OCI-M2 (cell line): ENCODE data around the gene SCRN1.
"Not testable (repeated sequence)": the region's sequence is repeated elsewhere in the genome, so short reads cannot be mapped to it uniquely, and the experiment has no call there.

ENCODE experiments used
- DNase-seq: peaks from one replicate; lab custom pipeline; 2025; ENCODE audit not compliant: unreplicated experiment; lab: John Stamatoyannopoulos, UW

Gene SCRN1

DNA sequence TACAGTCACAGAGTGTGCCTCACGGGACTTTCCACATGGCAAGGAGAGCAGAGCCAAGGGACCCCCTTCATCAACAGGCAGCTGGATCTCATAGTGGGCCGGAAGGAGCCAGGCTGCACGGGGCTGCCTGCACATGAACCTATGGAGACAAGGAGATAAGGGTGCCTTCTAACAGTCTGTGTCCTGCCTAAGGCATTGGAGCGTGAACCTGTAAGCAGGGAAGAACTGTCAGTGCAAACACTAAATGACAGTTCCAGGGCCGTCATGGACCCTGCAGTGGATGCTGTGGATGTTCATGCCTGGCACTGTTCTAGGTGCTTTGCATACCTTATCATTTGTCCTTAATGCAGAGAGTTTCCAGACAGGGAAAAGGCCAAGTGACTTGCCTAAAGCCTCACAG is 97.4 kb downstream of the SCRN1 start:
- DNase-seq, result no peak

DNA sequence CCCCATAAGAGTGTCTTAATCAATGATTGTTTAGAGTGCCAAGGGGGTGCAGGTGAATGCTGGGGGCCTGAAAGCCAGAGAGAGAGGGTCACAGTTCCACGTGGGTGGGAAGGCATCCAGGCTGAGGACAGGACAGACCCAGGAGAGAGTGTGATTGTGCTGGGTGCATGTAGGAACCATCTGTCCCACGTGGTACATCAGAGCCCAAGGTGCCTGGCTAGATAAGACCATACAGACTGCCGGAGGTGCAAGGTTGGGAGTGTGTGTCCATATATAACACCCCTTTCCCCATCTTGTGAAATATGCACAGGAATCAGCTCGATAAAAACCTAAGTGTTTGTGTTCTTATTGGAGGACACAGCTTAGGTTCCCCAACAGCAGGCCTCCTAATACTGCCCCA is 97.8 kb downstream of the SCRN1 start:
- DNase-seq, result no peak

DNA sequence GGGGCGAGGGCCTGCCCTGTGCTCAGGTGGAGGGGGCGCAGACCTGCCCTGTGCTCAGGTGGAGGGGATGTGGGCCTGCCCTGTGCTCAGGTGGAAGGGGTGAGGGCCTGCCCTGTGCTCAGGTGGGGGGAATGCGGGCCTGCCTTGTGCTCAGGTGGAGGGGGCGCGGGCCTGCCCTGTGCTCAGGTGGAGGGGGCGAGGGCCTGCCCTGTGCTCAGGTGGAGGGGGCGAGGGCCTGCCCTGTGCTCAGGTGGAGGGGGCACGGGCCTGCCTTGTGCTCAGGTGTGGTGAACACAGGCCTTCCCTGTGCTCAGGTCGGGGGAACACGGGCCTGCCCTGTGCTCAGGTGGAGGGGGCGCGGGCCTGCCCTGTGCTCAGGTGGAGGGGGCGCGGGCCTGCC is 98.8 kb downstream of the SCRN1 start:
- DNase-seq, result not testable (repeated sequence)

GRCh38 chr7:29890251-29890650 is 99.3 kb downstream of the SCRN1 start:
- DNase-seq, result no peak

DNA sequence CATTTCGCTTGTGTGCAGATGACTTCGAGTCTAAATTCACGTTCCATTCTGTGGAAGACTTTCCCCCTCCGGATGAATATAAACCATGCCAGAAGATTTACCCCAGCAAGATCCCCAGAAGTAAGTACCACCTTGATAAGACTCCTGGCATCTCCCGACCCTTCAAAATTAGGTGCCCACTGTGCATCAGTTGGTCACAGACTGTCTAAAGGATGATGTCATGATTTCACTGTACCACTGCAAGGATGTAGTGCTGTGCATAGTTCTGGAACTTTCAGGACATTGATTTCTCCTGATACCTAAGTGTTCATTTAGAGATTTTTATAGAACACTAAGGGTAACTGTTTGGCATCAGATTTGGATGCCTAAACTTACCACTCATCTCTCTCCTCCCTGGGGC is 100.3 kb downstream of the SCRN1 start:
- DNase-seq, result no peak

DNA sequence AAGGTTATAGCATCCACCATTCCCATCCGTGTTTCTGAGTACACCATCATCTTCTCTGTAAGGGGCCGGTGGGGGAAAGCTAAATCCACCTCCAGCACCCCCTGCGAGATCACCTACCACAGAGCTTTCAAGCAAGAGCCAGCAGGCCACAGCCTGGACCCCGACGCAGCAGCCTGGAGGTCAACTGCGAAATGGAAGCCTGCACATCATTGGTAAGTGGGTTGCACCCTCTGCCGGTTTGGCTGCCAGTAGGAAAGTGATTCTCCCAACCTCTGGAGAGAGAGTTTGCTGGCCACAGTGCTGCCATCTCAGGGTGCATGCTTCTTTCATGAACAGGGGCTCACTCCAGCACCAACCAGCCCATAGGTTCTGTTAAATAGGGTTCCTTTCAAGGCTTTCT is 101.6 kb downstream of the SCRN1 start:
- DNase-seq, result no peak

DNA sequence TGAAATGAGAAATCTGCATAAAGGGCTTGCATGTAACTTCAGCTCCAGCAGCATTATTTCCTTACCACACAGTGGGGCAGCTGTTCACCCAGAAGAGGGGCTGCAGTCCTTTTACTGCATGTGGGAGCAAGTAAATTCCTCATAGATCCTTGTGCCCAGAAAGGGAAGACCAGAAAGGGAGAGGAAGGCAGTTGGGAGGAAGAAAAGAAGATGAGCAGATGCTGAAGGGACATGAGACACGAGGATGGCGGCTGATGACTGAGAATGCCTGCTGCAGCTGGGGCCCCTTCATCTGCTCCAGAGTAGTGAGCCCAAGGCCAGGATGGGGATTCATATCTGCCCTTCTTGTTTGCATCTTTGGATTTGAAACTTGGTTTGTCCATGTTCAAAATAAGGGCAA is 102.8 kb downstream of the SCRN1 start:
- DNase-seq, result no peak

- no peak for DNase-seq
These were observed 104.0 kb downstream of the SCRN1 start for GRCh38 chr7:29885626-29886025.

DNA sequence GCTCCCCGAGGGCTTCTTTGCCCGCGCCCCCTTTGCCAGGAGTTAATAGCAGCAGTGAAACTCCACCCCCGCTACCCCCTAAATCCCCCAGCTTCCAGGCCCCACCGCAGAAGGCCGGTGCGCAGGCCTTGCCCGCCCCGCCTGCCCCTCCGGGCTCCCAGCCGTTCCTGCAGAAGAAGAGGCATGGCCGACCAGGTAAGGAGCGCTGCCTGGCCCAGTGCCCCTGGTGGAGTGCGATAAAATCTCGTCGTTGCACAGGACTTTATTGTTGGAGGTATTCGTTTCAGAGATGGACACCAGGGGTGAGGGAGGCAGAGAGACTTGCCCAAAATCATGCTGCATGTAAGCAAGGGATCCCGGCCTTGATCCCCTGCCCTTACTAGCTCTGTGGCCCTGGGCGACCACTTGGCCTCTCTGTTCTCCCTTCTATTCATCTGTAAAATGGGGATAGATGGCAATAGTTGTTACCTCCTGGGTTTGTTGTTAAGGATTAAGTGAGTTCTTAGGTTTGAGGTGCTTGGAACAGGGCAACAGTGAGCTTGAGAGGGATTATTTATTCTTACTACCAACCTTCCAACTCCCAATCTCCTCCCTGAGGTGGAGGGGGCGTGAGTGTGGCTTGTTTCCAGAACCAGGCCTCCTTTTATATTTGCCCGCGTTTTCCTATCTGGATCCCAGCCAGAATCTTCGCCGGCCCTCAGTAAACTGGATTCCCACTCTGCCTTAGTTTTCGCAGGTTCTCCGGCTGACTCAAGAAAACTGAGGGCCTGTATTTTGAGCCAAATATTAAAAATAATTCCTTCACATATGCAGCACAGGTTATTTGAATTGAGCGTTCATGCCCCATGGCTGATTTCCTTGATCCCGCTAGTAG is 105.0 kb downstream of the SCRN1 start:
- no peak for DNase-seq

- DNase-seq, result no peak
These were observed 105.9 kb downstream of the SCRN1 start for GRCh38 chr7:29883462-29884398.

- DNase-seq, result no peak
These were observed 107.1 kb downstream of the SCRN1 start for GRCh38 chr7:29882481-29882880.

DNA sequence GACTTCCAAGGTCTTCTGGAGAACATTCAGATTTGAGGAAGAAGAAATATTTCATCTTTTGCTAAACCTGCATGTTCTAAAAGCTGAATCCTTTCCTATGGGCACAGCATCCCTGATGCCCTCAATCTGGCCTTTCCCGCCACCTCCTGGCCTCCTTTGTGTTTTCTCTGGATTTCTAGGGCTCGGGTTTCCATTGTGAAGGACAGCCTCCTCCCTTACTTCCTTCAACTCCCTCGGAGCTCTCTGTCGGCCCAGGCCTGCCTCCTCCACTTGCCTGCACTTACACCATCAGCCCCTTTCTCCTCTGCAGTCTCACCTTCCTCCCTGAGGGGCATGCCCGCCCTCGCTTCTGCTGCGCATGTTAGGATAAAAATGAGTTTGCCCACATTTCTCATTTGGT is 107.9 kb downstream of the SCRN1 start:
- no peak for DNase-seq

- no peak for DNase-seq
These were observed 110.0 kb downstream of the SCRN1 start for GRCh38 chr7:29879609-29880008.

DNA sequence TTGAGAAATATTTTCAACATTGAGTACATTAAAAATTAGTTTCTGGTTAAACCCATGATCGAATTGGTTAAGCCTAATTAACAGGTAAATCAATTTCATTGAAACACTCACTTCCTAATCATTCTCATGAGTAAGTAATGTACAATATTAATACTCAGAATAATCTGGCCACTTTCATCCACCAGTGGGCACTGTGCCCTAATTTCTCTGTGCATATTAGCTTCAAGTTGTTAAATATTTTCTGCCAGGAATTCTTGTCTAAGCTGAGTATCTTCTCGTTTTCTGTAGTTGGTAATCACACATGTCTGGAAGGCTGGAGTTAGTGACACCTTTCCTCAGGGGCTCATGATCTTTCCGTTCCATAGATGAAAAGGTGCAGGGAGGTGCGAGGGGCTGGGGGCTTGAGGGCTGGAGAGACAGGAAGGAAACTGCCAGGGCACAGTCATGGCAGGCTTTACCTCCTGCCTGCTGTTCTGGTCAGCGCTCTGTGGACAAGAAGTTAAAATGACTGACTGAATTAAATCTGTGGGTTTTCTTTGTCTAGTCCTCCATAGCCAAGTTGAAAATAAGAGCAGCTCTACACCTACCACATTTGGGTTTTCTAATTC is 111.4 kb downstream of the SCRN1 start:
- DNase-seq, result peak; percentile 5

DNA sequence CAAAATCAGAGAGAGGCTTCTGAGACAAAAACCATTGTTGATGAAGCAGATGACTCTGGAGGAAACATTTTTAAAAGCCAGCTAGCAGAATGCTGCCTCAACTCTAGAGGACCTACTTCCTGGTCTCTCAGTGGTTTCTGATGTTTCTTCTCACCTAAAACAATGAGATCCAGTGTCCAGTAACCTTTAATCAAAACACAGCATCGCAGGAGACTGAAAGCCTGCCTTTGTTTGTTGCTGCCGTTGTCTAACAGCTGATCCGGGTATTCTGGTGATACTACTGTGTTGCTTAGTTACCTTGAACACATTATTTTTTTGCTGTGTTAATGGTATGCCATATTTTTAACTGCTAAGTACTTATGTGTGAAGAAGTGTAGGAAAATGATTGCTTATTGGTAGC is 112.4 kb downstream of the SCRN1 start:
- no peak for DNase-seq

DNA sequence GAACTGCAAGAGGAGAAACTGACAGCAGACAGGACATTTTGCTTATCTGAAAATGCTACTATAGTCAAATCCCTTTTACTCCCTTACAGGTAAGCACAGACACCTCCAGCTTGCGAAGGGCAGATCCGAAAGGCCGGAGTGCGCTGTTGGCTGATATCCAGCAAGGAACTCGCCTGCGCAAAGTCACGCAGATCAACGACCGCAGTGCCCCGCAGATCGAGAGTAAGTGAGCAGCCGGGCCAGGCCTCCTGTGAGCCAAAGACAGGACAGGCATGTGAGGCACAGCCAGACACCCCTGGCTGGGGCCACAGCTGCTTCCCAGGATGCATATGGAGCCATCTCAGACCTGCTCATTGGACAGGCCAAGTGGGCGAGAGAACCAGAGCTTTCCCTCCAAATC is 113.9 kb downstream of the SCRN1 start:
- no peak for DNase-seq

GRCh38 chr7:29873644-29874294 is 115.8 kb downstream of the SCRN1 start:
- DNase-seq, result no peak

DNA sequence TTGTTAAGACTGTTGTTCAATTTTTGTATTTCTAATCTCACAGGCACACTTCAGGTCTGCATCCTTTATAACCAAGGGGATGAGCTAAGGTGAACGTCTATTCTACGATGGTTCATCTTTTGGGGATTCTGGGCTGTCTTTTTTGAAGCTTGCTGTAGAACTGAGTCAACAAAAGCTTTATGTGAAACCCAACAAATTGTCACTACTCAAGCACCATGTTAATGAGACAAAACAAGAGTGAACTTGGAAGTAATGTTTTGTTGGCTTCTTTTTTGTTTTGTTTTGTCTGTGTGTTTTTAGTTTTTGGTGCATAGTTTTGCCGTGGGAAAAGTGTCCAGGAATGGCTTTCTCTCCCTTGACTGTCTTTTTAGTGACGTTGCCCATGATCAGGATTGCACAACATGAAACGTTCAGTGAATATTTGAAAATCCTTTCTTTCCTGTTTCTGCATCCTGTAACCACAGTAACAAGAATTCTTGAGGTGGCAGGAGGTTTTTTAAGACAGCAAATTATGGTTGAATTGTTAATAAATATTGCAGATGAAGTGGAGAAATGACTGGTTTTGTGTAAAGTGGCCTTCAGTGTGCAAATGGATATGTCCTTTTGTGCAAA is 117.7 kb downstream of the SCRN1 start:
- DNase-seq, result no peak
